ENCODE measurements around the gene UNC5A. TPM values are rescaled to one million over a fixed set of nuclear protein-coding genes. Genes with fewer than 3 reads are reported as not detected.

Gene UNC5A
- 1.1 TPM for polyA plus RNA-seq (ENCODE audit: insufficient read length)

DNA sequence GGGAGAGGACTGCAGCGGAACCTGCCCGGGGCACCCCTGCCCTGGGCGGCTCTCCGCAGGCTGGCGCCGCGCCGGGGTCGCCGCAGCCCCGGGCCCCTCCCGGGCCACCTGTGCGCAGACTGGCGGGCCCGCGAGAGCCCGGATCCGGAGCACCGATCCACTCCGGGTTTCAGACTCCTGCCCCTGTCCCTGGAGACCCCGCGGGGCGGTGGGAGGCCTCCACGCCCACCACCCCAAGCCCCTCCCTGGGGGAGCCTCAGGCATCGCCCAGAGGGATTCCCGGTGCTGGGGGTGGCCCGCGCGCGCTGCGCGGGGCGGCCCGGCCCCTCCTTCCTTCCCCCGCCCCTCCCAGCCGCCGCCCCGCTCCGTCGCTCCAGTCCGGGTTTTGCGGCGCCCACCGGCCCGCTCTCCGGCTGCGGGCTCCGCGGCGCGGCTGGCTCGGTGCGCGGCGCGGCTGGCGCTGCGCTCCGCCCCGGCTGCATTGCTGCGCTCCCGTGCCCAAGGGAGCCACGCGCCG lies at the start of gene UNC5A:
Gene UNC5A (plus strand): TSS at position 479 of the 517 bp plus-strand sequence. CDS start 192 bp downstream, outside the sequence.
- peak; percentile 56 for DNase-seq

DNA sequence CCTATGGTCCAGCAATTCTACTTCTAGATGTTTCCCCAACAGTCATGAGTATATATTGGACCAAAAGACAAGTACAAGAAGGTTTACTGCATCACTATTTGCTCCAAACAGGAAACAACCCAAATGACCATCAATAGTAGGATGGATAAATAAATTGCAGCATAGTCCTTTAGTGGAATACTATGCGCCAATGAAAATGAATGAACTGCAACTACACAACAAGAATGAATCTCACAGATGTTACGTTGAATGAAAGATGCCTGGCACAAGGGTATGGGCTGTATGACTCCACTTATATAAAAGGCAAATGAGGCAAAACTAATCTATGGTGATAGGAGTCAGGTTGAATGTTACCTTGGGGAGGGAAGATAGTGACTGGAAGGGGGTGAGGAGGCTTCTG lies 48.6 kb upstream of the UNC5A start:
- DNase-seq, result no peak

DNA sequence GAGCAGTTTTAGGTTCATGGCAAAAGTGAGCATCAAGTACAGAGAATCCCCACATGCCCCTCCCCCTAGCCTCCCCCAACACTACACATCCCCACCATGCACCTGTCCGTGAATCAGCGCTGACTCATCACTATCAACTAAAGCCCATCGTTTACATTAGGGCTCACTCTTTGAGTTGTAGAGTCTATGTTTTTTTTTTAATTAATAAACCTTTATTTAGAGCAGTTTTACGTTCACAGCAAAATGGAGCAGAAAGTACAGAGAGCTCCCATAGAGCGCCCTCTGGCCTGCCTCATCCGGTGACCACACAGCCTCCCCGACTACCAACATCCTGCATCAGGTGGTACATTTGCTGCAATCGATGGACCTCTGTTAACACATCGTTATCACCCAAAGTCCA lies 47.9 kb upstream of the UNC5A start:
- DNase-seq, result no peak

- DNase-seq, result no peak
These were observed 44.7 kb upstream of the UNC5A start for GRCh38 chr5:176765687-176766086.

- DNase-seq, result no peak
These were observed 42.0 kb upstream of the UNC5A start for GRCh38 chr5:176768174-176768970.

- DNase-seq, result no peak
These were observed 40.4 kb upstream of the UNC5A start for GRCh38 chr5:176769911-176770310.

DNA sequence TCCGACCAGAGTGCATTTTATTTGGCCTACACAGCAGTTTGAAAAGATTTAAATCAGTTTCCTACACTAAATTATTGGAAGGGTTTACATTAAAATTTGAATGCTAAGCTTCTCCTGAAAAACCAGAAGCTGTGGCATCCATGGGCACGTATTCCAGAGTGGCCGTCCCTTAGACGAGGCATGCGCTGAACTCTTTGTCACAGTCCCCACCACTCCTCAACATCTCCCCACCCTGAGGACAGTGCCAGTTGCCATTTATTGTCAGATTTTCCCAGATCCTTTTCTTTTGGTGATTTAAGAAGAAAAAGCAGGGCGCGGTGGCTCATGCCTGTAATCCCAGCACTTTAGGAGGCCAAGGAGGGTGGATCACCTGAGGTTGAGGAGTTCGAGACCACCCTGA lies 39.9 kb upstream of the UNC5A start:
- DNase-seq, result no peak

GRCh38 chr5:176771102-176771845 lies 39.1 kb upstream of the UNC5A start:
- DNase-seq, result no peak

DNA sequence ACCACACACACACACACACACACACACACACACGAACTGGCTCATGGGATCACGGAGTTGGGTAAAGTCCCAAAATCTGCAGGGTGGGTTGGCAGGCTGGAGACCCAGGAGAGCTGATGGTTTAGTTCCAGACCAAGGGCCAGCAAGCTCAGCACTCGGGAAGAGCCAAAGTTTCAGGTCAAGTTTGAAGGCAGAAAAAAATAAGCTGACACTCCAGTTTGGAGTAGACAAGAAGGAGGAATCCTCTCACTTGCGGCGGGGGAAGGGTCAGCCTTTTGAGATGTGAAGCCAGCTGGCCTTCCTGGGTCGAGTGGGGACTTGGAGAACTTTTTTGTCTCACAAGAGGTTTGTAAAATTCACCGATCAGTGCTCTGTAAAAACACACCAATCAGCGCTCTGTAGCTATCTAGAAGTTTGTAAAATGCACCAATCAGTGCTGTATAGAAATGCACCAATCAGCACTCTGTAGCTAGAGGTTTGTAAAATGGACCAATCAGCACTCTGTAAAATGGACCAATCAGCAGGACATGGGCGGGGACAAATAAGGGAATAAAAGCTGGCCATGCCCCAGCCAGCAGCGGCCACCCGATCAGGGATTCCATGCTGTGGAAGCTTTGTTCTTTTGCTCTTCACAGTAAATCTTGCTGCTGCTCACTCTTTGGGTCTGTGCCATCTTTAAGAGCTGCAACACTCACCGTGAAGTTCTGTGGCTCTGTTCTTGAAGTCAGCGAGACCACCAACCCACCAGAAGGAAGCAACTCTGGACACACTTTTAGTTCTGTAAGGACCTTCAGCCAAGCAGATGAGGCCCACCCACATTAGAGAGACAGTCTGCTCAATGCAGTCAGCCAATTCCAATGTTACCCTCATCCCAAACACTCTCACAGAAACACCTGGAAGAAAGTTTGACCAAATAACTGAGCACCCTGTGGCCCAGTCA lies 37.8 kb upstream of the UNC5A start:
- DNase-seq, result no peak

GRCh38 chr5:176773408-176774035 lies 36.8 kb upstream of the UNC5A start:
- no peak for DNase-seq

DNA sequence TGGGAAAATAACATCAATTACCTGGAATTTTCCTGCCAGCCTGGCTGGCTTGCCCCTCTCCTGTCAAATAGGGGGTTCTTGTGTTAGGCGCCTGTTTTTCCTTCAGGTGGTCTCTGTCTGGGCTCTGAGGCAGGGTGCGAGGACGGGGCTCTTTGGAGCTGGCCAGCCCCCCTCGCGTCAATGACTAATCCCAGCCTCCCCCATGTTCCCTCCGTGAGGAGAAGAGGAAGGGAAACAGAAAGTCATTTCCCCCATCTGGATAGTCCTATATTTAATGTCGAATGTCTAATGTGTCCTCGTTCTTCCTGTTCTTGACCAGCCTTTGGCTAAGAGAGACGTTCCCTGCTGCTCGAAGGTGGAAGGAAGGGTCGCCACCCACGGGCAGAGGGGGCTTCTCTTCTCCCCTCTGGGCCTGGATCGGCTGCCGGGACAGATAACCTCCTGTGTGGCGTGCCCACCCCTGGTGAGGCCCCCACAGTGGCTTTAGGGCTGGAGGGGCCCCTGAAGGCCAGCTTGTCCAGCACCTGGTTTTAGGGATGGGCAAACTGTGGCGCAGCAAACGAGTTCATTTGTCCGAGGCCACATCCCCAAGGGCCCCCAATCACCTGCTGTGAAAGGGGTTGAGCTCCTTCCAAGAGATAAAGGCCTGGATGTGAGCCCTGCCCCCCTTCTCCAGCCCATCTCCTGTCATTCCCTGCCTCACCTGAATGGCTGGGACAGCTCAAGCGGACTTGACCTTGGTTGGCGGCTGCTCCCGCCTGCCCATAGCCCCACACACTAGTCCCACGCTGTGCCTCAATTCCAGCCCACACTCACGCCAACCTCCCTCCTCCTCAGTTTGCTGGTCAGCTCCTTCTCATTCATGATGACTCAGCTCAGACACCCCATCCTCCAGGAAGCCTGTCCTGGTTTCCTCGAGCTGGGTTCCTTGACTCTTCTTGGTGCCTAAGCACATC lies 35.9 kb upstream of the UNC5A start:
- no peak for DNase-seq

DNA sequence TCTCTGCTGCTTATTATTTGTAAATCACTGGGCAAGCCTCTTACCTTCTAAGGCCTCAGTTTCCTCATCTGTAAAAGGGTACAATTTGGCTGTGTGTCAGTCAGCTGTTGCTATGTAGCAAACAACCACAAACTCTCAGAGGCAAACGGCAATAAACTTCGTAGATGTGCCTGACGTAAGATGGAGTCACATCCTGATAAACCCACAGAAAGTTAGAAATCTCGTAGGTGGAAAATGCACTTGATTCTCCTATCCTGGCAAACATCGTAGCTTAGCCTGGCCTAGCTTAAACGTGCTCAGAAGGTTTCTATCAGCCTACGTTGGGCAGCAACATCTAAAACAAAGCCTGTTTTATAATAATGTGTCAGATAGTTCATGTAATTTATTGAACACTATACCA lies 35.0 kb upstream of the UNC5A start:
- no peak for DNase-seq

DNA sequence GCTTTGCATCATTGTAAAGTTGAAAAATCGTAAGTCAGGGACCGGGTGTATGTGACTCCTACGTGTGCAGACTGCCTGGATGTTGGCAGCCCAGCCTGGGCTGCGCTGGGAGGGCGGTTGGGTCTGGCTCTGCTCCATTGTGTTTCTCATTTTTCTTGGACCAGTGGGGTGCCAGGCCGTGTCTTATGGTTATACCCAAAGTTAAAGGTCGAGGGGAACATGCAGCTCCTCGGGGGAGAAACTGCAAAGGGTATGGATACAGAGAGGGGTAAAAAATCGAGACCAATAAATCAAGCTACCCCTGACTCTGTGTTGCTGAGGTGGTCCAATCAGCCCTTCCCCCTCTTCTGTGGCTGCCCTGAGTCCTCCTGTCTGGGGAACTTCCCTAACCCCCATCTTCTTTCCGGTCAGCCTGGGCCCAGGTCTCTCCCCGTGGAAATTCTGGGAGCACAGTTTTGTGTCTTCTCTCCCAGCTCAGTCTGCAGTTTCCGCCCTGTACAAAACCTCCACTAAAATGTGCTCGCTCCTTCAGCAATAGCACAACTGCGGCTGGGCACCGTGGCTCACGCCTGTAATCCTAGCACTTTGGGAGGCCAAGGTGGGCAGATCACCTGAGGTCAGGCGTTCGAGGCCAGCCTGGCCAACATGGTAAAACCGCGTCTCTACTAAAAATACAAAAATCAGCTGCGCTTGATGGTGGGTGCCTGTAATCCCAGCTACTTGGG lies 34.1 kb upstream of the UNC5A start:
- DNase-seq, result no peak

DNA sequence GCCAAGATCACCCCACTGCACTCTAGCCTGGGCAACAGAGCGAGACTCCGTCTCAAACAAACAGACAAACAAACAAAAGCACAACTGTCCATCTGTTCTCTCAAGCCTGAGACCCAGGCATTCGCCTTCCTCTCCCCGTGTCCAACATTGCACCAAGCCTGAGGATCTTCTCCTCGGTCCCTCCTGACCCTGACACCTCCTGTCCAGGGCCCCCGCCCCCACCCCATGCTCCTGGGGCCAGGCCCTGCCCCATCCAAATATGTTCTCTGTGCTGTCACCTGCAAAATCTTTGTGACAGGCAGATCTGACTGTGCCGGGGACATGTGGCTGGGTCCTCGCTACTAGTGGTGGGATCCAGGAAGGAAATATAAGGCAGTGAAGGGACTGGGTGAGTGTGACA lies 33.4 kb upstream of the UNC5A start:
- DNase-seq, result no peak

DNA sequence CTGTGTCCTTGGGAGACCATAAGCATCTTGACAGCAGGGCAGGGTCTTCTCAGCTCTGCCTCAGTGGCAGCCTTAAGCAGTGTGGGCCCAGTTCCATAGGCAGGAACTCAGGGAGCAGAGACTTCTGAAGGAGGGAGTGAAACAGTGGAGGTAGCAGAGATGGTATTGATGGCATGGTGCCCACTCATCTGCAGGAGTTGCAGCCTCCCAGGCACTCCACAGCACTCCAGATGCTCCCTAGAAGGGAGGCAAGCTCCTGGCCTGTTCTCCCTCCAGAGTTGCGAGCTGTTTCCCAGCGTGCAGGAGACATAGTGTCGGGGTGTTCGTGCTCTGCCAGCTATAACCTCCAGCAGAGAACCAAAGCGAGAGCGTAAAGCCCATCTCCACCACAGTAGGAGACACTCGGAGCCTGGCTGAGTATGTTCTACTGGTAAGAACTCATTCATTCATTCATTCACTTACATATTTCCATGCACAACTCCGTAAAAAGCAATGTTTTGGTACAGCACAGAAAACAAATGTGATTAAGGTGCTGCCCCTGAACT lies 31.4 kb upstream of the UNC5A start:
- no peak for DNase-seq

- no peak for DNase-seq
These were observed 30.8 kb upstream of the UNC5A start for GRCh38 chr5:176779537-176779936.

GRCh38 chr5:176780176-176781053 lies 29.9 kb upstream of the UNC5A start:
- no peak for DNase-seq

DNA sequence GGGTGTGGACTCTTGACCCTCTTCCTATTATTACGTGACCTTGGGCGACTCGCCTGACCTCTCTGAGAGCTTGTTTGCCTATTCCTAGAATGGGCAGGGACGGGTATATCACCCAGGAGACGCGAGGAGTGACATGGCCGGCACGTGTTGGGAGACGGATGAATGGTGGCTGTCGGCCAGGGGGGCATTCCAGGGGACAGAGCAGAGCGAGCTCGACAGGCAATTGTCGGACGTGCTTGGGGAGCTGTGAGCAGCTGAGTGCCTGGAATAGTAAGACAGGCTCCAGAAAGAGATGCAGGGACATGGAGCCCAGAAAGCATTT lies 29.3 kb upstream of the UNC5A start:
- DNase-seq, result peak; percentile 23

All from hindlimb muscle (tissue), 1 donor.